A673 (cell line): Measurements from ENCODE around the gene HPS1. TPM values are rescaled to one million over a fixed set of nuclear protein-coding genes. Genes with fewer than 3 reads are reported as not detected.

Source experiments
- BruUV-seq: library from RNA; stranded (reverse); fragments of 400-500 nt; replicated peaks from 2 replicates; lab custom pipeline; 2021; lab: Mats Ljungman, UMichigan
- CTCF ChIA-PET: fragments of 300-600 bp; sonication (Branson Sonifier 250); formaldehyde crosslinking; loops from one replicate; lab custom pipeline; 2022; ENCODE audit warnings: antibody characterized with exemption; lab: Charles Lee
- POLR2A ChIA-PET: fragments of 300-600 bp; sonication (Branson Sonifier 250); formaldehyde crosslinking; loops from one replicate; lab custom pipeline; 2022; ENCODE audit warnings: antibody characterized with exemption; ENCODE audit not compliant: low non-redundant PET; lab: Charles Lee
- DNase-seq: peaks from one replicate; pipeline ENCODE4 v3.0.0-alpha.2; 2015; ENCODE audit warnings: low spot score
- H3K27ac ChIP-seq: fragments of 200-600 bp; sonication (generic); 2 replicates; pipeline ENCODE4 v1.5.1; 2016; ENCODE audit warnings: mixed run types, low read depth, mild to moderate bottlenecking, mixed read lengths, antibody characterized with exemption, low read length; ENCODE audit not compliant: poor library complexity, severe bottlenecking
- H3K27me3 ChIP-seq: fragments of 200-600 bp; sonication (generic); replicated peaks from 2 replicates; pipeline ENCODE4 v1.6.1; 2017; ENCODE audit warnings: mixed run types, low read depth, mild to moderate bottlenecking, mixed read lengths, antibody characterized with exemption, low read length; ENCODE audit not compliant: insufficient read depth, poor library complexity
- H3K36me3 ChIP-seq: fragments of 200-600 bp; sonication (generic); 2 replicates; pipeline ENCODE4 v1.6.1; 2016; ENCODE audit warnings: mixed run types, mild to moderate bottlenecking, mixed read lengths, antibody characterized with exemption, low read length; ENCODE audit not compliant: insufficient read depth, poor library complexity, severe bottlenecking
- H3K4me1 ChIP-seq: fragments of 200-600 bp; sonication (generic); 2 replicates; pipeline ENCODE4 v1.6.1; 2017; ENCODE audit warnings: mixed run types, mild to moderate bottlenecking, mixed read lengths, antibody characterized with exemption, low read length; ENCODE audit not compliant: insufficient read depth, poor library complexity, severe bottlenecking
- H3K4me3 ChIP-seq: fragments of 200-600 bp; sonication (generic); 2 replicates; pipeline ENCODE4 v1.5.1; 2016; ENCODE audit warnings: low read depth, mixed run types, mild to moderate bottlenecking, mixed read lengths, low read length; ENCODE audit not compliant: poor library complexity, severe bottlenecking
- H3K9me3 ChIP-seq: fragments of 200-600 bp; sonication (generic); 2 replicates; pipeline ENCODE4 v1.6.1; 2016; ENCODE audit warnings: mixed run types, low read depth, mild to moderate bottlenecking, mixed read lengths, antibody characterized with exemption, low read length; ENCODE audit not compliant: poor library complexity, severe bottlenecking
- CTCF ChIP-seq: fragments of 300-800, 200-600 bp; sonication (generic); conservative IDR thresholded peaks from 2 replicates; pipeline ENCODE4 v1.5.1; 2017; ENCODE audit warnings: low read depth, mild to moderate bottlenecking, antibody characterized with exemption, low read length, moderate library complexity, mixed read lengths
- EZH2 ChIP-seq: fragments of 200-600 bp; sonication (generic); IDR thresholded peaks from 2 replicates; pipeline ENCODE4 v1.6.1; 2017; ENCODE audit warnings: borderline replicate concordance, low read depth, mild to moderate bottlenecking, mixed read lengths, antibody characterized with exemption, low read length; ENCODE audit not compliant: poor library complexity, severe bottlenecking
- intact Hi-C: fragments of 100-400 bp; cut with micrococcal nuclease; formaldehyde crosslinking; loops from one replicate; pipeline ENCODE4 v1.10.0; 2022; ENCODE audit not compliant: unreplicated experiment
- total RNA-seq: library from RNA; stranded (reverse); gene quantifications from 2 replicates; pipeline ENCODE4 v1.2.3, GENCODE V29; 2021

Gene HPS1
- total RNA-seq, 1 experiment from 2014 or later, result 40.6 TPM

GRCh38 chr10:98429320-98430072 is 17.2 kb downstream of the HPS1 start:
- DNase-seq, result no peak
- Histone ChIP-seq H3K9me3 (peaks cover 4% of the 10 kb centered on the region), H3K36me3 (peaks cover 7% of the 10 kb centered on the region)

GRCh38 chr10:98427011-98427515 is 19.7 kb downstream of the HPS1 start:
- H3K9me3 ChIP-seq, result peaks cover 1% of the 10 kb centered on the region
- no peak overlapping the region for H3K27ac ChIP-seq
- no peaks in the 10 kb centered on the region for H3K4me1 ChIP-seq
- no TSS peak for BruUV-seq
- intact Hi-C loops, result loop anchor here (10.0 kb wide), 1 partner anchor 182 kb away; no protein-coding TSS in a partner anchor
- TF ChIP-seq CTCF, result no peak
- no peak for TF ChIP-seq EZH2
- H3K4me3 ChIP-seq, result no peak overlapping the region
- peaks cover 3% of the 10 kb centered on the region for H3K36me3 ChIP-seq
- POLR2A ChIA-PET, result no interaction called here
- no peak for DNase-seq
- H3K27me3 ChIP-seq, result no peaks in the 10 kb centered on the region
- CTCF ChIA-PET, result no interaction called here

More at GRCh38 chr10:98429320-98430072, 17.2 kb downstream of the HPS1 start:
- Histone ChIP-seq H3K27ac (no peak overlapping the region), H3K27me3 (no peaks in the 10 kb centered on the region), H3K4me1 (no peaks in the 10 kb centered on the region), H3K4me3 (no peak overlapping the region)
- intact Hi-C loops, result loop anchor here (10.0 kb wide), 1 partner anchor 185 kb away; no protein-coding TSS in a partner anchor
- TF ChIP-seq CTCF, result no peak
- TF ChIP-seq EZH2, result no peak
- no TSS peak for BruUV-seq
- CTCF ChIA-PET, result no interaction called here
- POLR2A ChIA-PET, result no interaction called here

GRCh38 chr10:98425511-98426352 is 21.0 kb downstream of the HPS1 start:
- CTCF ChIA-PET, result interaction anchor here (0.7 to 1.4 kb wide), 4 partner anchors 10 to 37 kb away, joined by 3 to 7 read pairs (median 3); partner anchors contain the start of gene PYROXD2
- no peaks in the 10 kb centered on the region for H3K36me3 ChIP-seq
- intact Hi-C loops, result loop anchor here (10.0 kb wide), 1 partner anchor 181 kb away; no protein-coding TSS in a partner anchor
- H3K27me3 ChIP-seq, result no peaks in the 10 kb centered on the region
- H3K27ac ChIP-seq, result no peak overlapping the region
- no peaks in the 10 kb centered on the region for H3K9me3 ChIP-seq
- TF ChIP-seq CTCF (peak; percentile 76), EZH2 (no peak)
- BruUV-seq, result no TSS peak
- DNase-seq, result peak; percentile 44
- H3K4me3 ChIP-seq, result no peak overlapping the region
- POLR2A ChIA-PET, result no interaction called here
- H3K4me1 ChIP-seq, result no peaks in the 10 kb centered on the region
